Dendritic cell treated with granulocyte-macrophage colony-stimulating factor and Interleukin-4, amounts not matched to agents 40 ng/mL and 50 ng/mL, for 4 days (primary cell): ENCODE measurements around the gene PRRX2.
"Not testable (repeated sequence)": the region's sequence is repeated elsewhere in the genome, so short reads cannot be mapped to it uniquely, and the experiment has no call there.

Experiments
- H3K27ac Mint-ChIP-seq: one replicate; pipeline ENCODE4 v1.8.0; 2022; ENCODE audit warnings: mild to moderate bottlenecking, mixed read lengths
- H3K27me3 Mint-ChIP-seq: one replicate; pipeline ENCODE4 v1.8.0; 2022; ENCODE audit warnings: mild to moderate bottlenecking, mixed read lengths
- H3K36me3 Mint-ChIP-seq: one replicate; pipeline ENCODE4 v1.8.0; 2022; ENCODE audit warnings: low read depth, mixed read lengths
- H3K4me1 Mint-ChIP-seq: one replicate; pipeline ENCODE4 v1.8.0; 2022; ENCODE audit warnings: low read depth, mixed read lengths
- H3K4me3 Mint-ChIP-seq: one replicate; pipeline ENCODE4 v1.8.0; 2022; ENCODE audit warnings: mild to moderate bottlenecking, moderate library complexity, mixed read lengths
- H3K9me3 Mint-ChIP-seq: one replicate; pipeline ENCODE4 v1.8.0; 2022; ENCODE audit warnings: mixed read lengths
- intact Hi-C: fragments of 100-400 bp; cut with micrococcal nuclease; formaldehyde crosslinking; loops from one replicate; pipeline ENCODE4 v1.15.0; 2022

Gene PRRX2

GRCh38 chr9:129737479-129738274 is 72.2 kb downstream of the PRRX2 start:
- Mint-ChIP-seq H3K27ac (peak overlapping the region; percentile 74), H3K9me3 (no peaks in the 10 kb centered on the region), H3K27me3 (peaks cover 64% of the 10 kb centered on the region), H3K4me1 (peaks cover 9% of the 10 kb centered on the region), H3K36me3 (no peaks in the 10 kb centered on the region), H3K4me3 (peak overlapping the region; percentile 79)
- intact Hi-C loops = loop anchor here (1.0 kb wide), 1 partner anchor 47 kb away; no protein-coding TSS in a partner anchor

GRCh38 chr9:129739432-129739831 is 74.0 kb downstream of the PRRX2 start:
- intact Hi-C loops = no loop called here
- no peaks in the 10 kb centered on the region for H3K9me3 Mint-ChIP-seq
- peaks cover 70% of the 10 kb centered on the region for H3K27me3 Mint-ChIP-seq

GRCh38 chr9:129740174-129740573 is 74.7 kb downstream of the PRRX2 start:
- Mint-ChIP-seq H3K9me3 (no peaks in the 10 kb centered on the region), H3K27me3 (peaks cover 64% of the 10 kb centered on the region), H3K4me3 (no peak overlapping the region), H3K4me1 (peaks cover 9% of the 10 kb centered on the region), H3K27ac (no peak overlapping the region), H3K36me3 (no peaks in the 10 kb centered on the region)
- intact Hi-C loops = no loop called here

More at GRCh38 chr9:129739432-129739831, 74.0 kb downstream of the PRRX2 start:
- Mint-ChIP-seq H3K36me3 (no peaks in the 10 kb centered on the region), H3K4me3 (no peak overlapping the region), H3K4me1 (peaks cover 9% of the 10 kb centered on the region), H3K27ac (no peak overlapping the region)

DNA sequence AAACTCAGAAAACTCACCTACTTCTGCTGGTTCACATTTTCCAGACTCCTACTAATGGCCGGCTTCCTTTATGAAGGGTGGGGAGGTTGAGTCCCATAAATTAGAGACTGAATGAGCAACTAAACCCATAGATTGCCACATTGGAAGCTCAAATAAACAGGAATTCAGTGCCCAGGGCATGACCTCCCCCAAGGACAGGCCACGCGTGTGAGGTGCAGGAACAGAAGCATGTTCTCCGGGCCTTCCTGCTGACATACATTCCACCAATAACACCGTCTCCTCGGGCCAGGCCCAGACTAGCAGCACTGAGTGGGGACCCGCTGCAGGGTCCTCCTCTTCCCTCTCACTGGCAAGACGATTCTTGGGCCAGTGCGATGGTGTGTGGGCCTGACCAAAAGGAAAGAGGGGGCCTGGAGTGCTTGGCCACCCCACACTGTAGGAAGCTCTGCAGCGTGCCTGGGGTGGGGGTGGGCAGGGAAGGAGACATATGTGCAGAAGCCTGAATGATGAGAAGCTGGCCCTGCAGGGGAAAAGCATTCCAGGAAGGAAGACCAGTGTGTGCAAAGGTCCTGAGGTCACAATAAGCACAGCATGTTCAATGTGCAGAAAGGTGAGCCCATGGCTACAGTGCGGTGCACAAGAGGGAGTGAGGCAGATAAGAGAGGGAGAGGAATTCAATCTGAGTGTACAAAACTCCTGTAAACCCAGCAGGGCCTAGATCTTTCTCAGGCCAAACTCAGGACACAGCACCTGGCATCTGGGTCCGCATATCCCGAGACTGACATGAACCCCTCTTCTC is 75.4 kb downstream of the PRRX2 start:
- Mint-ChIP-seq H3K27ac (no peak overlapping the region), H3K27me3 (peaks cover 60% of the 10 kb centered on the region), H3K9me3 (no peaks in the 10 kb centered on the region), H3K36me3 (no peaks in the 10 kb centered on the region), H3K4me1 (peaks cover 9% of the 10 kb centered on the region), H3K4me3 (no peak overlapping the region)
- intact Hi-C loops = no loop called here

- Mint-ChIP-seq H3K27me3 (peaks cover 34% of the 10 kb centered on the region), H3K9me3 (no peaks in the 10 kb centered on the region), H3K4me1 (peaks cover 10% of the 10 kb centered on the region), H3K36me3 (no peaks in the 10 kb centered on the region), H3K4me3 (no peak overlapping the region), H3K27ac (no peak overlapping the region)
- intact Hi-C loops = no loop called here
These were observed 79.8 kb downstream of the PRRX2 start for GRCh38 chr9:129745200-129745599.

DNA sequence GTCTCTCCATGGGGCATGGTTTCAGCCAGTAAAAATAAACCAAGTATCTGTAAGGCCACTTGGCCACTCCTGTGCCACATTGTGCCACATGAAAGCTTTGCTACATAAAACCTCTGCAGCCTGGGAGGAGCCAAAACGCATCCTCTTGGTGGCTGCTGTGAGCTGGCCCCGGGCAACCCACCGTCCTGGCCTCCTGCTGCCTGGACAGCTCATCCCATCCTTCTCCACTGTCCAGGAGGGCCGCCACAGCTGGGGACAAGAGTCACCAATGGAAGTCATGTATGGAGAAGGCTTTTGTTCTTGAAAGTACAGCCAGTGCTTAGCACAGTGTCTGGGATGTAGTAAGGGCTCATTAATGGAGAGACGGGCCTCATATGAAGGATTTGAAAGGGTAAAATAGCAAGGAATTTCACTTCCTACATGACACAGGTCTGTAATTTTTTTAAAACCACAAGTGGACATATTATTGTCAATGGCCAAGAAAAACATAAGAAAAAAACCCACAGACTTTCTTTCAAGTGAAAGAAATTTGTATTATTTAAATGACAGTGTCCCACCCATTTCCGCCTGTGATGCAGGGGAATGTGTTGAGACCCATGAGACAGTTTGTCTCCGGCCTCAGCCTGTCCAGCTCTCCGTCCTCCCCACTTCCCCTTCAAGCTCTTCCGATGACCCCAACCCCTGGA is 80.8 kb downstream of the PRRX2 start:
- Mint-ChIP-seq H3K9me3 (no peaks in the 10 kb centered on the region), H3K27me3 (peaks cover 31% of the 10 kb centered on the region), H3K27ac (no peak overlapping the region), H3K4me1 (peaks cover 10% of the 10 kb centered on the region), H3K36me3 (no peaks in the 10 kb centered on the region), H3K4me3 (no peak overlapping the region)
- intact Hi-C loops = no loop called here

DNA sequence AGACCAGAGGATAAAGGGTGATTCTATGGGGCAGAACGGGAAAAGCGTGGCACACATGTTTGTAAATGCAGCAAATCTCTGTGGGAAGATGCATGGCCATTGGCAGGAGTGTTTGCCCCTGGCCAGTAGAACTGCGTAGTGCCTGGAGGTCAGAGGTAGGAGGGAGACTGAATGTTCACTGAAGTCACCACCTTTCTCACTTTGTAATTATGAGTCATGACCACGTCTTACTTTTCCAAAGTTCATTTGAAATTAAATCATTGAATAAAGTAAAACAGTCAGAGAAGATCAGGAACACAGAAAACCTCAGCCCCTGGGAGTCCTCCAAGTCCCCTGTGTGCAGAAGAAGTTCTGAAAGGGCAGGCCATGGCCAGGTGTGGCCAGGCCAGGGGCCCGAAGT is 82.8 kb downstream of the PRRX2 start:
- intact Hi-C loops = no loop called here
- Mint-ChIP-seq H3K4me3 (no peak overlapping the region), H3K27me3 (peaks cover 37% of the 10 kb centered on the region), H3K9me3 (no peaks in the 10 kb centered on the region), H3K36me3 (no peaks in the 10 kb centered on the region), H3K4me1 (peaks cover 23% of the 10 kb centered on the region), H3K27ac (no peak overlapping the region)

- H3K27me3 Mint-ChIP-seq = peaks cover 38% of the 10 kb centered on the region
- H3K4me3 Mint-ChIP-seq, intact Hi-C loops, H3K27ac Mint-ChIP-seq, H3K9me3 Mint-ChIP-seq, H3K36me3 Mint-ChIP-seq: not testable (repeated sequence)
- peaks cover 30% of the 10 kb centered on the region for H3K4me1 Mint-ChIP-seq
These were observed 83.6 kb downstream of the PRRX2 start for GRCh38 chr9:129749052-129749451.

DNA sequence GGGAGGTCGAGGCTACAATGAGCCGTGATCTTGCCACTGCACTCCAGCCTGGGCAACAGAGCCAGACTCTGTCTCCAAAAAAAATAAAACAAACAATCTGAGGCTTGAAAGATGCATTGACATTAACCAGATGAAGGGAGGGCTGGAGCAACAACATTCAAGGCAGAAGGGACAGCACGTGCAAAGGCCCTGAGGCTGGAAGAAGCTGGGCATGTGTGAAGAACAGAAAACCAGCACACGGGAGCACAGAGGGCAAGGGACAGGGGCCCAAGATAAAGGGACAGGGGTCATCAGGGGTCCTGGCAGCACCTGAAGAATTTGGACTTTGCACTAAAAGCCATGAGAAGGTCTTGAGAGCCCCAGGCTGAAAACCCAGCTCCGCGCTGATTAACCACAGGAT is 84.1 kb downstream of the PRRX2 start:
- H3K27me3 Mint-ChIP-seq = peaks cover 40% of the 10 kb centered on the region
- H3K4me3 Mint-ChIP-seq = no peak overlapping the region
- H3K27ac Mint-ChIP-seq = no peak overlapping the region
- peaks cover 30% of the 10 kb centered on the region for H3K4me1 Mint-ChIP-seq
- no peaks in the 10 kb centered on the region for H3K9me3 Mint-ChIP-seq
- H3K36me3 Mint-ChIP-seq = no peaks in the 10 kb centered on the region
- intact Hi-C loops = no loop called here

DNA sequence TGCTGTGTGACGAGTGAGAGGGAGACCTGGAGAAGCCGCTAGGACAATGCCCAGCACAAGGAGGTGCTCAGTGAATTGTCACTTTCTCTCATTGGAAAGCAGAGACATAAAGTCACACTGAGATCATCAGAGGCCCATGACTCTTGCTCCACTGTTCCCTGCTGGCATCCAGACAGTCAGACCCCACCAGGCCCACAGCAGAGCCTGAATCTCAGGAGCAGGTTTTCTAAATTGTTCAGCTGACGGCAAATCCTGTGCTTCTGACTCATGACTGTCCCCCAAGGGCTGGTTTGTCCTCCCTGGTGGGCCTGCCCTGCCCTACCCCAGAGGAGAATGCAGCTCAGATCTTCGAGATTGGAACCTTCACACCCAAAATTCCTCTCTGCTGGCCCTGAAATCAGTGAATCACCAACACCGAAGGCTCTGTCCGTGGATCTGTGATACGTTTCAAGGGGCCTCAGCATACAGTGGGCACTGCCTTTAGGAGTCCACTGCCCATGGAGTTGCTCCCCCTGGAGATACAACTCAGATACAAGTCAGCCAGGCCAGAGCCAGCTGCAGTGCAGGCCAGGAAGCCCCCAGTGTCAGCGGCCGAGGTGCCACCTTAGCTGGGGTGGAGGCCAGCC is 84.7 kb downstream of the PRRX2 start:
- H3K4me1 Mint-ChIP-seq = peaks cover 30% of the 10 kb centered on the region
- H3K4me3 Mint-ChIP-seq = no peak overlapping the region
- no peaks in the 10 kb centered on the region for H3K36me3 Mint-ChIP-seq
- intact Hi-C loops = no loop called here
- no peak overlapping the region for H3K27ac Mint-ChIP-seq
- H3K27me3 Mint-ChIP-seq = peaks cover 45% of the 10 kb centered on the region
- no peaks in the 10 kb centered on the region for H3K9me3 Mint-ChIP-seq

DNA sequence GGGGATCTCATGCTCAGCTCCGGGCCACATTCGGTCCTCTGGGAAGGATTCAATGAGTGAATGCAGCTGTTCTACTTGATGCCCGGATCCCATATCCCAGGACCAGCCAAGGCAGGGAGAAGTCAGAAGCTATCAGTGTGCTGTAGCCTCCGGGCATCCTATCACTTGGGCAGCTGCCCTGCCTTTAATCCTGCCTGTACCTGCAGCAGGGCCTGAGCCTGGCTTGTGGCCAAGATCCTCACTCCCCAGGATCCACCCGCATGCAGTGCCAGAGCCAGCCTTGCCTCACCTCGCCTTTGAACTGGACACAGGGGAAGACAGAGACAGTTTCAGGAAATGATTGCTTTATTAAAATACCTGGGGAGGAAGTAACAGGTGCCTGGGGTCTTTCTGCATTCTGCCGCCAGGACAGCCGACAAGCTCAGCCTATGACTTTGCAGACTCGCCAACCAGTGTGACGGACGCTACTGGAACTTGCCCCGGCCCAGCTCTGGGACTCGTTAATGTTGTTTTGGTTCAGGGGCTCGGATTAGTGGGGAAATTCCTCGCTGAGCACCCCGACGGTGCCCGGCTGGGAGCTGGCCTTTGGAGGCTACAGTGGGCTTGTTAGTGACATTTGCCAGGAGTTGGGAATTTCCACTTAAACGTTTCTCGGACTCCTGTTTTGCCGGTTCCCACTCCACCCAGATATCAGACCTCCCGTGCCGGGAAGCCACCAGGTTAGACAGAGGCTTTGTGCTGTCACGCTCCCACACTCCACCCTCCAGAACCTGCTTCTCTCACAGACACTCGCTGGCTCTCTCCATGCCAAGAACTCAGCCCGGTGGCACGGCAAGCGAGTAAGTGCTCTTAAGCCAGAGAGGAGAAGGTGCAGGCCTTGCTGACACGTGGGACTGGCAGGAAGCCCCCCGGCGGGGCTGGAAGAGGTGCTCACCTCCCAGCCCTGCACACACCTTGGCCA is 86.7 kb downstream of the PRRX2 start:
- H3K27ac Mint-ChIP-seq = no peak overlapping the region
- H3K27me3 Mint-ChIP-seq = peaks cover 46% of the 10 kb centered on the region

GRCh38 chr9:129752900-129753729 is 87.7 kb downstream of the PRRX2 start, which contains the start of gene PTGES:
Gene PTGES, minus strand, starts transcription at chr9:129753042. Its CDS starts 30 bp downstream, at chr9:129753012.
- Mint-ChIP-seq H3K4me3 (peak within 1 kb of the TSS; percentile 50), H3K4me1 (peaks cover 35% of the 10 kb centered on the region), H3K9me3 (no peaks in the 10 kb centered on the region), H3K27me3 (peaks cover 46% of the 10 kb centered on the region), H3K27ac (no peak within 1 kb of the TSS), H3K36me3 (no peaks in the 10 kb centered on the region)
- intact Hi-C loops = no loop called here

More for the DNA sequence above, 86.7 kb downstream of the PRRX2 start:
- peaks cover 25% of the 10 kb centered on the region for H3K4me1 Mint-ChIP-seq
- no peaks in the 10 kb centered on the region for H3K36me3 Mint-ChIP-seq
- no peaks in the 10 kb centered on the region for H3K9me3 Mint-ChIP-seq
- intact Hi-C loops = no loop called here
- H3K4me3 Mint-ChIP-seq = no peak overlapping the region
